DND-41 (cell line): ENCODE measurements around the gene LYSET.

Experiments
- ATAC-seq: fragments of 200-7000 bp; cut with Tn5 transposase; 3 replicates; pipeline ENCODE4 v1.9.1; 2021; ENCODE audit warnings: low read depth; ENCODE audit not compliant: insufficient read depth
- DNase-seq: peaks from one replicate; pipeline ENCODE4 v3.0.0-alpha.2; 2020
- H2AFZ ChIP-seq: 2 replicates; pipeline ENCODE4 v1.6.0; 2012; ENCODE audit warnings: low read depth, low read length
- H3K27ac ChIP-seq: 2 replicates; pipeline ENCODE4 v1.5.1; 2012; ENCODE audit warnings: low read length, inconsistent platforms
- H3K27me3 ChIP-seq: fragments of 200-600 bp; sonication (generic); 2 replicates; pipeline ENCODE4 v1.6.0; 2012; ENCODE audit warnings: low read length, mild to moderate bottlenecking, inconsistent platforms; ENCODE audit not compliant: insufficient read depth, poor library complexity
- H3K36me3 ChIP-seq: 2 replicates; pipeline ENCODE4 v1.5.1; 2012; ENCODE audit warnings: low read length, inconsistent platforms; ENCODE audit not compliant: insufficient read depth
- H3K4me1 ChIP-seq: 2 replicates; pipeline ENCODE4 v1.5.1; 2012; ENCODE audit warnings: mild to moderate bottlenecking, low read length; ENCODE audit not compliant: insufficient read depth
- H3K4me2 ChIP-seq: 2 replicates; pipeline ENCODE4 v1.6.0; 2012; ENCODE audit warnings: mild to moderate bottlenecking, moderate library complexity, low read length, inconsistent platforms; ENCODE audit not compliant: insufficient read depth
- H3K4me3 ChIP-seq, 2 experiments: fragments of 200-600 bp in 1 of 2; shearing (Covaris generic) in 1 of 2; 2 replicates each; pipeline ENCODE4 v1.5.1; 2012 to 2016; ENCODE audit warnings: inconsistent platforms in 2 of 2, low read length in 2 of 2, mild to moderate bottlenecking in 2 of 2, low read depth in 1 of 2, moderate library complexity in 1 of 2
- H3K79me2 ChIP-seq: 2 replicates; pipeline ENCODE4 v1.6.0; 2012; ENCODE audit warnings: low read length, inconsistent platforms; ENCODE audit not compliant: insufficient read depth
- H3K9ac ChIP-seq: 2 replicates; pipeline ENCODE4 v1.6.0; 2012; ENCODE audit warnings: low read depth, mild to moderate bottlenecking, inconsistent platforms, low read length, moderate library complexity
- H3K9me3 ChIP-seq: 2 replicates; pipeline ENCODE4 v1.5.1; 2012; ENCODE audit warnings: low read length, moderate library complexity, mild to moderate bottlenecking, inconsistent platforms; ENCODE audit not compliant: insufficient read depth, severe bottlenecking
- H4K20me1 ChIP-seq: 2 replicates; pipeline ENCODE4 v1.6.0; 2012; ENCODE audit warnings: low read length; ENCODE audit not compliant: insufficient read depth
- CTCF ChIP-seq: IDR thresholded peaks from 2 replicates; pipeline ENCODE4 v1.5.1; 2012; ENCODE audit warnings: borderline replicate concordance, low read length, moderate library complexity, mild to moderate bottlenecking; ENCODE audit not compliant: poor library complexity, severe bottlenecking; ENCODE audit errors: extremely low read depth
- EZH2 ChIP-seq: IDR thresholded peaks from 3 replicates; pipeline ENCODE4 v1.6.1; 2012; ENCODE audit warnings: borderline replicate concordance, low read depth, mild to moderate bottlenecking, moderate library complexity, low read length, inconsistent platforms; ENCODE audit not compliant: severe bottlenecking

The LYSET gene

DNA sequence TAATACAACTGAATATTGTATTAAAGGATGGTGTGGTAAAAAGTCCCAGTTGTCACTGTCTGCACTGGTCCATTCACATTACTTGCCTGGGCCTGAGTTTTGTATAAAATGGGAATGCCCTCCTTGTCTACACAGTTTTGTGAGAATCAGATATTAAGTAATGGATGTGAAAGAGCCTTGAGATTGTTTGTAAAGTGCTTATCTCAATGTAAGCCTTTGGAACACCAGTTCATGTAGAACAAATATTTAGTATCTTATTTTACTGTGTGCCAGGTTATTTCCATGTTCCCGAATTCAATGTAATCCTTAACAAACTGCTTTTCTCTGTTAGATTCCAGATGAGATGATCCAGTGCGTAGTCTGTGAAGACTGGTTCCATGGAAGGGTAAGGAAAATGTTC lies 29.5 kb downstream of the LYSET start:
- ATAC-seq: no peak

DNA sequence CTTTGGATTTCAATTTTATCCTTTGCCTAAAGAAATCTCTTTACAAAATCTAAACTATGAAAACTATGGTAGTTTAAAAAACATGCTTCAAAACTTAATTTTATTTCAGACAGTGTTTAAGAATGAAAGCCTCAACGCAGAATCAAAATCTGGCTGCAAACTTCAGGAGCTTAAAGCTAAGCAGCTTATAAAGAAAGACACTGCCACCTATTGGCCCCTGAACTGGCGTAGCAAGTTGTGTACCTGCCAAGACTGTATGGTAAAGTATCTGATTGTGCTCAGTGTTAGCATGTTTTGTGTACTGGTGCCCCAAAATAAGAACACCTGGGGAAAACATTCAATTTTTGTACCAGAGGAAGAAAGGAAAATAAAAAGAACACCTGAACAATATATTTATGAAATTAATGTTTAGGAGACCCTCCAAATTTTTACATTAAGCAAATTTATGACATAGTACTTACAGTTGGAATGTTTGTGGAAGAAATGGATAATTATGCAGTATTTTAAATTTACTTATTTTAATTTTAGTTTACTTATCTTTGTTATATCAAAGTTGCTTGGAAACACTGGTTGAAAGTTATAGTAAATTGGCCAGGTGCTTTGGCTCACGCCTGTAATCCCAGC lies 34.1 kb downstream of the LYSET start:
- no peak for TF ChIP-seq EZH2
- TF ChIP-seq CTCF: peak; percentile 80
- ATAC-seq (peak; percentile 91), DNase-seq (peak; percentile 56)
- no peak overlapping the region for H3K4me3 ChIP-seq
- H3K27me3 ChIP-seq: no peaks in the 10 kb centered on the region
- peaks cover 91% of the 10 kb centered on the region for H3K36me3 ChIP-seq
- no peaks in the 10 kb centered on the region for H3K79me2 ChIP-seq
- no peak overlapping the region for H2AFZ ChIP-seq
- no peak overlapping the region for H3K4me2 ChIP-seq
- no peak overlapping the region for H3K9ac ChIP-seq
- H4K20me1 ChIP-seq: no peaks in the 10 kb centered on the region
- no peak overlapping the region for H3K27ac ChIP-seq
- H3K4me1 ChIP-seq: no peaks in the 10 kb centered on the region
- no peaks in the 10 kb centered on the region for H3K9me3 ChIP-seq

More for the DNA sequence above, 29.5 kb downstream of the LYSET start:
- no peak overlapping the region for H2AFZ ChIP-seq
- no peak for DNase-seq
- no peak for TF ChIP-seq CTCF
- no peak overlapping the region for H3K4me2 ChIP-seq
- H3K4me3 ChIP-seq: no peak overlapping the region
- peaks cover 87% of the 10 kb centered on the region for H3K36me3 ChIP-seq
- no peaks in the 10 kb centered on the region for H3K9me3 ChIP-seq
- no peak overlapping the region for H3K27ac ChIP-seq
- peaks cover 26% of the 10 kb centered on the region for H3K79me2 ChIP-seq
- H3K9ac ChIP-seq: no peak overlapping the region
- peaks cover 10% of the 10 kb centered on the region; the same call in 1 of the 2 replicates for H4K20me1 ChIP-seq
- H3K4me1 ChIP-seq: peaks cover 4% of the 10 kb centered on the region
- H3K27me3 ChIP-seq: no peaks in the 10 kb centered on the region

- ATAC-seq (no peak), DNase-seq (no peak)
- Histone ChIP-seq H3K4me3 (no peak overlapping the region), H3K4me1 (no peaks in the 10 kb centered on the region), H3K4me2 (no peak overlapping the region), H3K9me3 (no peaks in the 10 kb centered on the region), H3K27ac (no peak overlapping the region), H3K9ac (no peak overlapping the region), H3K27me3 (no peaks in the 10 kb centered on the region), H3K36me3 (peaks cover 88% of the 10 kb centered on the region), H3K79me2 (no peaks in the 10 kb centered on the region), H2AFZ (no peak overlapping the region), H4K20me1 (no peaks in the 10 kb centered on the region)
- TF ChIP-seq CTCF (no peak), EZH2 (no peak)
These were observed 35.4 kb downstream of the LYSET start for GRCh38 chr14:93220509-93220908.

- Histone ChIP-seq H3K27ac (no peak overlapping the region), H3K4me3 (no peak overlapping the region), H3K4me1 (no peaks in the 10 kb centered on the region), H4K20me1 (peaks cover 11% of the 10 kb centered on the region), H3K27me3 (no peaks in the 10 kb centered on the region), H2AFZ (no peak overlapping the region), H3K79me2 (no peaks in the 10 kb centered on the region), H3K9me3 (no peaks in the 10 kb centered on the region), H3K4me2 (no peak overlapping the region), H3K9ac (no peak overlapping the region), H3K36me3 (peaks cover 91% of the 10 kb centered on the region)
- DNase-seq (no peak), ATAC-seq (no peak)
- TF ChIP-seq EZH2 (no peak), CTCF (no peak)
These were observed 38.4 kb downstream of the LYSET start for GRCh38 chr14:93223565-93223964.
